Upper lobe of left lung (tissue), 4 donors: ENCODE results near the gene MR1.

Source experiments
- POLR2A ChIP-seq, 4 donors: fragments of 450-650 bp; IDR thresholded peaks; one replicate each; pipeline ENCODE4 v1.5.1; 2016 to 2017; ENCODE audit warnings: antibody characterized with exemption in 4 of 4, mild to moderate bottlenecking in 2 of 4
- POLR2AphosphoS5 ChIP-seq, 2 donors: sonication (generic); formaldehyde crosslinking; IDR thresholded peaks; one replicate each; pipeline ENCODE4 v1.5.1; 2017; ENCODE audit warnings: antibody characterized with exemption in 2 of 2
- TF ChIP-seq, protein P1 (sequence below), 6 experiments: fragments of 450-650 bp in 4 of 6; fragments of 200-600 bp in 2 of 6; sonication (generic) in 2 of 6; IDR thresholded peaks; one replicate each; pipeline ENCODE4 v1.5.1; 2016 to 2019; ENCODE audit warnings: antibody characterized with exemption in 6 of 6

DNA sequence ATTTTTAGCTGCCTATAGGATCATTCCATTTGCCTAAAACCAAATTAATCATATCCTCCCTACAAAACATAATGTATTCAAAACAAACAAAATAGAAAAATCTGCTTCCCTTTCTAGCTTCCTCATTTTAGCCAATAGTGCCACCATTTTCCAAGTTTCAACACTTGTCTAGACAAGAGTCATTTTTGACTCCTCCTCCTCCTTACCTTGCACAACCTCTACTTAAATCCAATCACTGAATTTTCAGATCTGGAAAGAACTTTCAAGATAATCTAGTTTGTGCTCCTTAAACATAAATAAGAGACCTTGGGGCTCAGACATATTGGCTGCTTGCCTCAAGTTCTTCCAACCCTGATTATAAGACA is 18.6 kb upstream of the MR1 start:
- TF ChIP-seq, protein P1, sequence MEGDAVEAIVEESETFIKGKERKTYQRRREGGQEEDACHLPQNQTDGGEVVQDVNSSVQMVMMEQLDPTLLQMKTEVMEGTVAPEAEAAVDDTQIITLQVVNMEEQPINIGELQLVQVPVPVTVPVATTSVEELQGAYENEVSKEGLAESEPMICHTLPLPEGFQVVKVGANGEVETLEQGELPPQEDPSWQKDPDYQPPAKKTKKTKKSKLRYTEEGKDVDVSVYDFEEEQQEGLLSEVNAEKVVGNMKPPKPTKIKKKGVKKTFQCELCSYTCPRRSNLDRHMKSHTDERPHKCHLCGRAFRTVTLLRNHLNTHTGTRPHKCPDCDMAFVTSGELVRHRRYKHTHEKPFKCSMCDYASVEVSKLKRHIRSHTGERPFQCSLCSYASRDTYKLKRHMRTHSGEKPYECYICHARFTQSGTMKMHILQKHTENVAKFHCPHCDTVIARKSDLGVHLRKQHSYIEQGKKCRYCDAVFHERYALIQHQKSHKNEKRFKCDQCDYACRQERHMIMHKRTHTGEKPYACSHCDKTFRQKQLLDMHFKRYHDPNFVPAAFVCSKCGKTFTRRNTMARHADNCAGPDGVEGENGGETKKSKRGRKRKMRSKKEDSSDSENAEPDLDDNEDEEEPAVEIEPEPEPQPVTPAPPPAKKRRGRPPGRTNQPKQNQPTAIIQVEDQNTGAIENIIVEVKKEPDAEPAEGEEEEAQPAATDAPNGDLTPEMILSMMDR (IDR thresholded peaks at IDR 0.05): no peak
- TF ChIP-seq POLR2A (IDR thresholded peaks at IDR 0.05) (no peak), POLR2AphosphoS5 (IDR thresholded peaks at IDR 0.05) (no peak)
